GM10847 (cell line): ENCODE measurements around the gene CRADD.

ENCODE experiments used
- POLR2A ChIP-seq: IDR thresholded peaks from 2 replicates; pipeline ENCODE4 v1.6.1; 2011; ENCODE audit not compliant: insufficient read length; ENCODE audit errors: extremely low read depth

Gene CRADD

GRCh38 chr12:93813972-93814821 is 137.0 kb downstream of the CRADD start:
- TF ChIP-seq POLR2A = no peak

- TF ChIP-seq POLR2A = no peak
These were observed 141.4 kb downstream of the CRADD start for GRCh38 chr12:93818488-93819049.

GRCh38 chr12:93819050-93819491 is 141.9 kb downstream of the CRADD start:
- no peak for TF ChIP-seq POLR2A

- TF ChIP-seq POLR2A = no peak
These were observed 146.6 kb downstream of the CRADD start for GRCh38 chr12:93823616-93824391.

GRCh38 chr12:93824514-93825500 is 147.6 kb downstream of the CRADD start:
- no peak for TF ChIP-seq POLR2A

- no peak for TF ChIP-seq POLR2A
These were observed 148.3 kb downstream of the CRADD start for GRCh38 chr12:93825501-93825888.

- TF ChIP-seq POLR2A = no peak
These were observed 148.9 kb downstream of the CRADD start for GRCh38 chr12:93825931-93826555.

- no peak for TF ChIP-seq POLR2A
These were observed 150.0 kb downstream of the CRADD start for GRCh38 chr12:93827179-93827578.

GRCh38 chr12:93827669-93828068 is 150.5 kb downstream of the CRADD start:
- no peak for TF ChIP-seq POLR2A

- no peak for TF ChIP-seq POLR2A
These were observed 151.8 kb downstream of the CRADD start for GRCh38 chr12:93829016-93829415.

GRCh38 chr12:93831374-93831773 is 154.2 kb downstream of the CRADD start:
- no peak for TF ChIP-seq POLR2A

GRCh38 chr12:93832131-93832530 is 155.0 kb downstream of the CRADD start:
- TF ChIP-seq POLR2A = no peak

- no peak for TF ChIP-seq POLR2A
These were observed 156.8 kb downstream of the CRADD start for GRCh38 chr12:93833946-93834345.

GRCh38 chr12:93836620-93837260 is 159.6 kb downstream of the CRADD start:
- TF ChIP-seq POLR2A = no peak

- no peak for TF ChIP-seq POLR2A
These were observed 161.0 kb downstream of the CRADD start for GRCh38 chr12:93838193-93838592.
